Kidney (tissue), 14 donors: ENCODE measurements around the gene TRAF4. TPM values are rescaled to one million over a fixed set of nuclear protein-coding genes. Genes with fewer than 3 reads are reported as not detected.

Experiments
- DNase-seq, 5 donors: peaks; one replicate each; pipeline ENCODE4 v3.0.0-alpha.2; 2013 to 2020
- FAIRE-seq: peaks from 2 replicates; lab custom pipeline; 2012; peaks lifted over from hg19 to GRCh38; lab: Jason Lieb, UNC
- H3K27ac ChIP-seq, 2 donors: one replicate each; pipeline ENCODE4 v1.7.0; 2013; ENCODE audit warnings: low read depth in 2 of 2, low read length in 2 of 2, inconsistent platforms in 1 of 2
- H3K27me3 ChIP-seq: one replicate; pipeline ENCODE4 v1.7.1; 2013; ENCODE audit warnings: low read length, inconsistent platforms; ENCODE audit not compliant: control insufficient read depth, insufficient read depth
- H3K36me3 ChIP-seq, 3 donors: one replicate each; pipeline versions ENCODE4 v1.7.0 to v1.7.1; 2013; ENCODE audit warnings: low read length in 3 of 3, control low read depth in 1 of 3, inconsistent platforms in 1 of 3; ENCODE audit not compliant: insufficient read depth in 3 of 3, control insufficient read depth in 2 of 3
- H3K4me1 ChIP-seq, 3 donors: one replicate each; pipeline versions ENCODE4 v1.7.0 to v1.7.1; 2013; ENCODE audit warnings: low read length in 3 of 3, inconsistent platforms in 1 of 3, low read depth in 1 of 3; ENCODE audit not compliant: control insufficient read depth in 2 of 3, insufficient read depth in 2 of 3
- H3K4me3 ChIP-seq, 3 donors: one replicate each; pipeline versions ENCODE4 v1.7.0 to v1.8.1; 2013; ENCODE audit warnings: low read length in 3 of 3, control low read depth in 1 of 3, inconsistent platforms in 1 of 3
- H3K9ac ChIP-seq, 3 donors: one replicate each; pipeline versions ENCODE4 v1.7.0 to v1.7.1; 2013; ENCODE audit warnings: low read length in 3 of 3, control low read depth in 1 of 3, inconsistent platforms in 1 of 3
- H3K9me3 ChIP-seq, 3 donors: one replicate each; pipeline versions ENCODE4 v1.7.0 to v1.7.1; 2013; ENCODE audit warnings: low read length in 3 of 3, control low read depth in 1 of 3, inconsistent platforms in 1 of 3; ENCODE audit not compliant: control insufficient read depth in 2 of 3, insufficient read depth in 1 of 3
- intact Hi-C: fragments of 100-400 bp; cut with DNase I; formaldehyde crosslinking; loops from one replicate; pipeline ENCODE4 v1.11.1; 2022
- polyA plus RNA-seq: library from polyadenylated mRNA; stranded (reverse); fragments of 350-450 nt; fragmentation: Illumina TruSeq; extraction: RNeasy Lipid Tissue Mini Kit (QIAGEN cat#74804); gene quantifications from one replicate; pipeline ENCODE4 v1.2.3, GENCODE V29; 2014; ENCODE audit warnings: low read depth, low replicate concordance; ENCODE audit not compliant: insufficient read depth
- total RNA-seq: library from RNA; stranded (reverse); fragmentation: NEBNext Ultra II Directional; extraction: Animal tissue kit (Norgen Biotek cat#: 25700); gene quantifications from one replicate; pipeline ENCODE4 v1.2.1, GENCODE V29; 2021
- TF ChIP-seq, protein P1 (sequence below): IDR thresholded peaks from 3 replicates; pipeline ENCODE4 v1.5.1; 2012; ENCODE audit warnings: mild to moderate bottlenecking, moderate library complexity, borderline replicate concordance; ENCODE audit not compliant: insufficient read depth; ENCODE audit errors: extremely low read depth
- donor health status: control.
- donor health status: control.
- donor health status: control.
- donor health status: control.
- donor health status: control.
- donor health status: DM: yes; HTN: yes; CAD: no.
- donor health status: Normal renal cell carcinoma (clear cell type).

Gene TRAF4
- total and polyA plus RNA-seq, 2 donors from 2014 or later = 53.4 to 118 TPM

DNA sequence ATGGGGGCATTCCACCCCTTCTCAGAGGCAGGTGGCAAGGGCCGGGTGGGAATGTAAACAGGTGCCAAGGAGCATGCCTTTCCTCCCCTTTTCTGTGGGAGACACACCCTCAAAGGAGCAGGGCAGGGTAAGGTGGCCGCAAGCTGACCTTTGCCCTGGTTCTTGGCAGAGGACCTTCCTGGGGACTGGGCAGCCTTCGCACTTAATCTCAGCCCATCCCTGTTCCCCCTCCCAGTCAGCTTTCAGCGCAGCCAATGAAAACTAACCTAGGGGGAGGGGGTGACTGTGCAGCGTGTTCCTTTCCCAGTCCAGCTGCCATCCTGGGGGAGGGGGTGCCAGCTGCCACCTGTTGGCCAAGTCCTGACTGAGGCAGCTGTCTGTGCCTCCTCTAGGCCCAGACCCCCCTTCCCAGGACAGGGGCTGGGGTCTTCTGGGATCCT is 2.8 kb downstream of the TRAF4 start:
- H3K4me1 ChIP-seq = peaks cover 3 to 59% (median 42%) of the 10 kb centered on the region in 3 donors
- TF ChIP-seq, protein P1, sequence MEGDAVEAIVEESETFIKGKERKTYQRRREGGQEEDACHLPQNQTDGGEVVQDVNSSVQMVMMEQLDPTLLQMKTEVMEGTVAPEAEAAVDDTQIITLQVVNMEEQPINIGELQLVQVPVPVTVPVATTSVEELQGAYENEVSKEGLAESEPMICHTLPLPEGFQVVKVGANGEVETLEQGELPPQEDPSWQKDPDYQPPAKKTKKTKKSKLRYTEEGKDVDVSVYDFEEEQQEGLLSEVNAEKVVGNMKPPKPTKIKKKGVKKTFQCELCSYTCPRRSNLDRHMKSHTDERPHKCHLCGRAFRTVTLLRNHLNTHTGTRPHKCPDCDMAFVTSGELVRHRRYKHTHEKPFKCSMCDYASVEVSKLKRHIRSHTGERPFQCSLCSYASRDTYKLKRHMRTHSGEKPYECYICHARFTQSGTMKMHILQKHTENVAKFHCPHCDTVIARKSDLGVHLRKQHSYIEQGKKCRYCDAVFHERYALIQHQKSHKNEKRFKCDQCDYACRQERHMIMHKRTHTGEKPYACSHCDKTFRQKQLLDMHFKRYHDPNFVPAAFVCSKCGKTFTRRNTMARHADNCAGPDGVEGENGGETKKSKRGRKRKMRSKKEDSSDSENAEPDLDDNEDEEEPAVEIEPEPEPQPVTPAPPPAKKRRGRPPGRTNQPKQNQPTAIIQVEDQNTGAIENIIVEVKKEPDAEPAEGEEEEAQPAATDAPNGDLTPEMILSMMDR = no peak
- H3K36me3 ChIP-seq = peaks cover 10 to 36% (median 11%) of the 10 kb centered on the region in 3 donors
- intact Hi-C loops = no loop called here
- FAIRE-seq (no peak), DNase-seq (peak; percentile 55 to 91 (median 76))
- H3K9me3 ChIP-seq = no peaks in the 10 kb centered on the region
- peak overlapping the region; percentile 95 to 96 for H3K27ac ChIP-seq
- peak overlapping the region in 2 of 3 donors; percentile 36 to 97 for H3K4me3 ChIP-seq
- H3K9ac ChIP-seq = peak overlapping the region in 1 of 3 donors; percentile 98
- H3K27me3 ChIP-seq = no peaks in the 10 kb centered on the region

DNA sequence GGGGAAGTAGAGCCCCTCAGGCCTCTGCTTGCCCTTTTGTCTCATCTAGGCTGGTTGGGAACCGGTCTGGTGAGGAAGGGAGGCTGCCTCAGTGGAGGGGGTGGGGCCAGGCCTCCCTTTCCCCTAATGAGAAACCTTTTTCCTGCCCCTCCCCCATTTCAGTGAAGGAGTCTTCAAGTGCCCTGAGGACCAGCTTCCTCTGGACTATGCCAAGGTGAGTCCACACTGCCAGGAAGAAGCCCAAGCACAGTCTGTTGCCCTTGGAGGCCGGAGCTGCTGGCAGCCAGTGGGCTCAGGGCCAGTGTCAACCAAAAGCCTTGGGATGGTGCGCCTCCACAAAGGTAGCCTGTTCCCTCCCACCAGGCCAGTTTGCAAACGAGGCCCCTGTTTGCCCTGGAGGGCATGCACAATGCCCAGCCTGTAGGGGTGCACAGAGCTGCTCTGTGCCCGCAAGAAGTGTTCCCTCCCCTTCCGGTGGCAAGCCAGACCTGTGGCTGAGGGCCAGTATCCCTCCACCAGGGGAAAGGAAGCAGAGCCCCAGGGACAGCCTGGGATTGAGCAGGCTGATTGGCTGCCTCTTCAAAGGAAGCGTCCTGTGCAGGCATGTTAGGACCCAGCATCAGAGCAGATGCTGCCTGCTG is 3.4 kb downstream of the TRAF4 start:
- Histone ChIP-seq H3K27ac (peak overlapping the region; percentile 95 to 96), H3K9me3 (no peaks in the 10 kb centered on the region), H3K9ac (peak overlapping the region in 1 of 3 donors; percentile 98), H3K36me3 (peaks cover 10 to 36% (median 11%) of the 10 kb centered on the region in 3 donors), H3K27me3 (no peaks in the 10 kb centered on the region), H3K4me3 (peak overlapping the region in 1 of 3 donors; percentile 97), H3K4me1 (peaks cover 3 to 59% (median 42%) of the 10 kb centered on the region in 3 donors)
- TF ChIP-seq, protein P1 = no peak
- DNase-seq (peak in 2 of 5 donors; percentile 46 to 92), FAIRE-seq (no peak)
- intact Hi-C loops = no loop called here

DNA sequence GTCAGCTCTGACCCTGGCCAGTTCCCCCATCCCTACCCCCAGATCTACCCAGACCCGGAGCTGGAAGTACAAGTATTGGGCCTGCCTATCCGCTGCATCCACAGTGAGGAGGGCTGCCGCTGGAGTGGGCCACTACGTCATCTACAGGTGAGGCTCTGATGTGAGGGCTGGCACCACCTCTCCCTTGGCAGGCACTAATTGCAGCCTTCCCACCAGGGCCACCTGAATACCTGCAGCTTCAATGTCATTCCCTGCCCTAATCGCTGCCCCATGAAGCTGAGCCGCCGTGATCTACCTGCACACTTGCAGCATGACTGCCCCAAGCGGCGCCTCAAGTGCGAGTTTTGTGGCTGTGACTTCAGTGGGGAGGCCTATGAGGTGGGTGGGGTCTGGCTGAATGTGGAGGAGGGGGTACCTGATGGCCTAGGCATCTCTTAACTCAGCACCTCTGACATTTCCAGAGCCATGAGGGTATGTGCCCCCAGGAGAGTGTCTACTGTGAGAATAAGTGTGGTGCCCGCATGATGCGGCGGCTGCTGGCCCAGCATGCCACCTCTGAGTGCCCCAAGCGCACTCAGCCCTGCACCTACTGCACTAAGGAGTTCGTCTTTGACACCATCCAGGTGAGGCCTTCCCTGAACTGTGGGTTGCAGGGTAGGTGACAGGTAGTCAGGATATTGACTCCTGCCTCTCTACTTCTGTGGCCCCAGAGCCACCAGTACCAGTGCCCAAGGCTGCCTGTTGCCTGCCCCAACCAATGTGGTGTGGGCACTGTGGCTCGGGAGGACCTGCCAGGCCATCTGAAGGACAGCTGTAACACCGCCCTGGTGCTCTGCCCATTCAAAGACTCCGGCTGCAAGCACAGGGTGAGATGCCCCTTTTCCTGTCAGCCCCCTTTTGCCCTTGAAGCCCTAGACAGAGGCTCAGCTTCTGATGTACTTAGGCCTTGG is 4.3 kb downstream of the TRAF4 start:
- no peak for FAIRE-seq
- Histone ChIP-seq H3K27ac (peak overlapping the region in 1 of 2 donors; percentile 95), H3K4me1 (peaks cover 3 to 58% (median 42%) of the 10 kb centered on the region in 3 donors)

More for the DNA sequence above, 4.3 kb downstream of the TRAF4 start:
- intact Hi-C loops = no loop called here
- peaks cover 10 to 36% (median 14%) of the 10 kb centered on the region in 3 donors for H3K36me3 ChIP-seq
- H3K27me3 ChIP-seq = no peaks in the 10 kb centered on the region
- TF ChIP-seq, protein P1 = no peak
- DNase-seq = peak in 2 of 5 donors; percentile 44 to 71
- H3K4me3 ChIP-seq = peak overlapping the region in 1 of 3 donors; percentile 97
- H3K9ac ChIP-seq = peak overlapping the region in 1 of 3 donors; percentile 46
- no peaks in the 10 kb centered on the region for H3K9me3 ChIP-seq
